GM19351 (cell line): ENCODE data around the gene PROM1.

Experiments
- ATAC-seq: cut with Tn5 transposase; IDR thresholded peaks from one replicate; pipeline ENCODE4 v1.9.1; 2021; ENCODE audit warnings: mild to moderate bottlenecking, moderate library complexity; ENCODE audit not compliant: unreplicated experiment

Gene PROM1

GRCh38 chr4:15992167-15992485, 91.7 kb downstream of the PROM1 start:
- ATAC-seq: no peak

- ATAC-seq: no peak
These were observed 93.1 kb downstream of the PROM1 start for GRCh38 chr4:15990570-15991285.

GRCh38 chr4:15989424-15989823, 94.4 kb downstream of the PROM1 start:
- no peak for ATAC-seq

GRCh38 chr4:15988222-15988621, 95.6 kb downstream of the PROM1 start:
- ATAC-seq: no peak

GRCh38 chr4:15986907-15987306, 96.9 kb downstream of the PROM1 start:
- ATAC-seq: no peak

GRCh38 chr4:15983610-15984009, 100.2 kb downstream of the PROM1 start:
- ATAC-seq: no peak

- ATAC-seq: no peak
These were observed 100.8 kb downstream of the PROM1 start for GRCh38 chr4:15982842-15983524.

- no peak for ATAC-seq
These were observed 107.1 kb downstream of the PROM1 start for GRCh38 chr4:15976456-15977447.

GRCh38 chr4:15971068-15971801, 112.6 kb downstream of the PROM1 start:
- no peak for ATAC-seq

GRCh38 chr4:15968551-15969300, 115.1 kb downstream of the PROM1 start:
- no peak for ATAC-seq

GRCh38 chr4:15965325-15965724, 118.5 kb downstream of the PROM1 start:
- no peak for ATAC-seq

- ATAC-seq: no peak
These were observed 119.7 kb downstream of the PROM1 start for GRCh38 chr4:15964159-15964558.

GRCh38 chr4:15963576-15963975, 120.2 kb downstream of the PROM1 start:
- peak; percentile 95 for ATAC-seq

- peak; percentile 52 for ATAC-seq
These were observed 120.8 kb downstream of the PROM1 start, which contains the start of gene FGFBP2 for GRCh38 chr4:15963001-15963451. TSS of gene FGFBP2 (minus strand) at chr4:15963175. CDS start at chr4:15963129, 46 bp downstream.

GRCh38 chr4:15961781-15962510, 121.9 kb downstream of the PROM1 start:
- ATAC-seq: no peak

GRCh38 chr4:15958562-15958961, 125.3 kb downstream of the PROM1 start:
- ATAC-seq: no peak

- peak; percentile 95 for ATAC-seq
These were observed 127.5 kb downstream of the PROM1 start for GRCh38 chr4:15956179-15956850.

GRCh38 chr4:15955670-15956069, 128.2 kb downstream of the PROM1 start:
- no peak for ATAC-seq

- ATAC-seq: no peak
These were observed 130.2 kb downstream of the PROM1 start for GRCh38 chr4:15953625-15954024.
